Spleen (tissue), 11 donors: Measurements from ENCODE around the gene PNCK. TPM values are rescaled to one million over a fixed set of nuclear protein-coding genes. Genes with fewer than 3 reads are reported as not detected.
A peak's percentile ranks its signal among the peaks of the same experiment; 100 is the strongest.

Experiments used
- DNase-seq: peaks from one replicate; pipeline ENCODE4 v3.0.0-alpha.2; 2020
- H3K27ac ChIP-seq, 8 donors: fragments of 200-600 bp; sonication (generic) in 7 of 8; 1 replicate in 4 of 8; 2 replicates in 4 of 8; pipeline versions ENCODE4 v1.5.0 to v1.8.0; 2016 to 2021; ENCODE audit warnings: inconsistent platforms in 4 of 8, mild to moderate bottlenecking in 4 of 8, moderate library complexity in 1 of 8
- H3K27me3 ChIP-seq, 7 donors: fragments of 200-600 bp; sonication (generic) in 6 of 7; replicated peaks in 1 of 7; 1 replicate in 4 of 7; 2 replicates in 3 of 7; pipeline versions ENCODE4 v1.5.0 to v1.8.0; 2016 to 2021; ENCODE audit warnings: inconsistent platforms in 3 of 7, mild to moderate bottlenecking in 1 of 7
- H3K36me3 ChIP-seq, 6 donors: fragments of 200-600 bp; sonication (generic) in 5 of 6; 1 replicate in 4 of 6; 2 replicates in 2 of 6; pipeline versions ENCODE4 v1.5.0 to v1.8.0; 2016 to 2021; ENCODE audit warnings: inconsistent platforms in 2 of 6
- H3K4me1 ChIP-seq, 6 donors: fragments of 200-600 bp; sonication (generic) in 5 of 6; 1 replicate in 3 of 6; 2 replicates in 3 of 6; pipeline versions ENCODE4 v1.5.0 to v1.8.0; 2016 to 2021; ENCODE audit warnings: inconsistent platforms in 3 of 6
- H3K4me3 ChIP-seq, 8 donors: fragments of 200-600 bp; sonication (generic) in 7 of 8; 1 replicate in 4 of 8; 2 replicates in 4 of 8; pipeline versions ENCODE4 v1.5.0 to v1.8.0; 2016 to 2021; ENCODE audit warnings: inconsistent platforms in 4 of 8, mild to moderate bottlenecking in 4 of 8, moderate library complexity in 2 of 8
- H3K9me3 ChIP-seq, 8 donors: fragments of 200-600 bp; sonication (generic) in 7 of 8; 1 replicate in 4 of 8; 2 replicates in 4 of 8; pipeline versions ENCODE4 v1.5.0 to v1.8.0; 2016 to 2021; ENCODE audit warnings: inconsistent platforms in 4 of 8
- POLR2A ChIP-seq, 3 donors: fragments of 450-650 bp; IDR thresholded peaks; one replicate each; pipeline ENCODE4 v1.5.1; 2017; ENCODE audit warnings: antibody characterized with exemption in 3 of 3, mild to moderate bottlenecking in 1 of 3
- POLR2AphosphoS5 ChIP-seq, 3 donors: sonication (generic); formaldehyde crosslinking; IDR thresholded peaks; one replicate each; pipeline ENCODE4 v1.5.1; 2017; ENCODE audit warnings: antibody characterized with exemption in 3 of 3
- WGBS, 5 donors: extraction: QIAGEN DNeasy Blood & Tissue Kit in 3 of 5; methylation state at CpG; one replicate each; pipeline versions ENCODE4 v1.1.5 to v1.1.7; 2013 to 2018; 5-methylcytosine and 5-hydroxymethylcytosine counted together
- intact Hi-C: fragments of 100-400 bp; cut with DNase I; formaldehyde crosslinking; loops from one replicate; pipeline ENCODE4 v1.15.0; 2023; ENCODE audit warnings: low total_unique reads
- polyA plus RNA-seq, 3 donors: library from polyadenylated mRNA; stranded (reverse); fragments of 200-250 nt; gene quantifications; one replicate each; pipeline ENCODE4 v1.2.1, GENCODE V29; 2013
- total RNA-seq, 7 donors: library from RNA; depleted of rRNA in 3 of 7; stranded (reverse); fragments of >200 nt in 3 of 7; fragmentation: NEBNext Ultra II Directional in 4 of 7; extraction: Animal tissue kit (Norgen Biotek cat#: 25700) in 4 of 7; gene quantifications; one replicate each; pipeline versions ENCODE4 v1.1.0 to v1.2.1, GENCODE V29; 2016 to 2021
- TF ChIP-seq, protein P1 (sequence below), 11 experiments: fragments of 200-600 bp in 7 of 11; fragments of 450-650 bp in 4 of 11; sonication (generic) in 4 of 11; IDR thresholded peaks in 8 of 11; conservative IDR thresholded peaks in 3 of 11; 1 replicate in 7 of 11; 2 replicates in 4 of 11; pipeline versions ENCODE4 v1.4.0 to v1.8.0; 2016 to 2021; ENCODE audit warnings: antibody characterized with exemption in 11 of 11, inconsistent platforms in 4 of 11, mild to moderate bottlenecking in 1 of 11
- donor health status: healthy with polysubstance abuse.
- donor health status: DM: no; HTN: no; CAD: no; lungs with moderate emphysema.
- donor health status: DM: no; HTN: no; CAD: no.
- donor health status: Bipolar disorder and iron deficiency.
- donor health status: healthy.
- donor health status: DM: no; HTN: no; CAD: no.
- donor health status: DM: yes; HTN: yes; CAD: no.

The PNCK gene
- total and polyA plus RNA-seq, 10 donors: 0.18 to 1.2 (median 0.54) TPM; not detected in 4

DNA sequence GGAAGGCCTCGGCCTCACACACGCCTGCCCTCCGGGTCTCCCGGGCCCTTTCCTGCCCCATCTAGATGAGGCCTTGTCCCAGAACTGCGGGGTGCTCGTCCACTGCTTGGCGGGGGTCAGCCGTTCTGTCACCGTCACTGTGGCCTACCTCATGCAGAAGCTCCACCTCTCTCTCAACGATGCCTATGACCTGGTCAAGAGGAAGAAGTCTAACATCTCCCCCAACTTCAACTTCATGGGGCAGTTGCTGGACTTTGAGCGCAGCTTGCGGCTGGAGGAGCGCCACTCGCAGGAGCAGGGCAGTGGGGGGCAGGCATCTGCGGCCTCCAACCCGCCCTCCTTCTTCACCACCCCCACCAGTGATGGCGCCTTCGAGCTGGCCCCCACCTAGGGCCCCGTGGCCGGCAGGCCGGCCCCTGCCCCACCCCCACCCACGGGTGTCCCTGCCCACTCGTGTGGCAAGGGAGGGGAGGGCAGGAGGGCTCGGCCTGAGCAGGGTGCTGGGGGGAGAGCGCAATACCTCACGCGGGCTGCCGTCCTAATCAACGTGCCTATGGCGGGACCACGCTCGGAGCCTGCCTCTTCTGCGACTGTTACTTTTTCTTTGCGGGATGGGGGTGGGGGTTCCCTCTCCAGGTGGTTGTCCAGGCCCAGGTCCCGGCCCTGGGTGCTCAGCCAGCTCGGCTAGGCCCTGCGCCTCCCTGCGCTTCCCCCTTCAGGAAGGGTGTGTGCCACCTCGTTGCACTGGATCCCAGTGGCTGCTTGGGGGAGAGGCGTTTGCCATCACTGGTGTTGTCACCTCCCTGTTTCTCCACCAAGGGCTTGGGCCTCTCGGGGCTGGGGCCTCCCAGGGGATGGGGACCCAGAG is 23.5 kb downstream of the PNCK start:
- no peak overlapping the region for H3K4me3 ChIP-seq
- peaks cover 0 to 15% (median 0%) of the 10 kb centered on the region in 8 donors for H3K9me3 ChIP-seq
- 71 to 90% (median 77%) methylated on average over 2 to 41 of the region's 41 CpGs for WGBS, 5 donors
- no peaks in the 10 kb centered on the region for H3K36me3 ChIP-seq
- DNase-seq: peak; percentile 67
- H3K4me1 ChIP-seq: peaks cover 0 to 16% (median 12%) of the 10 kb centered on the region in 6 donors
- intact Hi-C loops: no loop called here
- no peak overlapping the region for H3K27ac ChIP-seq
- peaks cover 0 to 49% (median 41%) of the 10 kb centered on the region in 7 donors for H3K27me3 ChIP-seq
- TF ChIP-seq POLR2A (IDR thresholded peaks at IDR 0.05): no peak
- TF ChIP-seq, protein P1, sequence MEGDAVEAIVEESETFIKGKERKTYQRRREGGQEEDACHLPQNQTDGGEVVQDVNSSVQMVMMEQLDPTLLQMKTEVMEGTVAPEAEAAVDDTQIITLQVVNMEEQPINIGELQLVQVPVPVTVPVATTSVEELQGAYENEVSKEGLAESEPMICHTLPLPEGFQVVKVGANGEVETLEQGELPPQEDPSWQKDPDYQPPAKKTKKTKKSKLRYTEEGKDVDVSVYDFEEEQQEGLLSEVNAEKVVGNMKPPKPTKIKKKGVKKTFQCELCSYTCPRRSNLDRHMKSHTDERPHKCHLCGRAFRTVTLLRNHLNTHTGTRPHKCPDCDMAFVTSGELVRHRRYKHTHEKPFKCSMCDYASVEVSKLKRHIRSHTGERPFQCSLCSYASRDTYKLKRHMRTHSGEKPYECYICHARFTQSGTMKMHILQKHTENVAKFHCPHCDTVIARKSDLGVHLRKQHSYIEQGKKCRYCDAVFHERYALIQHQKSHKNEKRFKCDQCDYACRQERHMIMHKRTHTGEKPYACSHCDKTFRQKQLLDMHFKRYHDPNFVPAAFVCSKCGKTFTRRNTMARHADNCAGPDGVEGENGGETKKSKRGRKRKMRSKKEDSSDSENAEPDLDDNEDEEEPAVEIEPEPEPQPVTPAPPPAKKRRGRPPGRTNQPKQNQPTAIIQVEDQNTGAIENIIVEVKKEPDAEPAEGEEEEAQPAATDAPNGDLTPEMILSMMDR (IDR thresholded peaks at IDR 0.05 in 8 of 11, conservative IDR thresholded peaks at IDR 0.05 in 3 of 11): peak in 1 of 11 experiments; percentile 29
- no peak for TF ChIP-seq POLR2AphosphoS5 (IDR thresholded peaks at IDR 0.05)

DNA sequence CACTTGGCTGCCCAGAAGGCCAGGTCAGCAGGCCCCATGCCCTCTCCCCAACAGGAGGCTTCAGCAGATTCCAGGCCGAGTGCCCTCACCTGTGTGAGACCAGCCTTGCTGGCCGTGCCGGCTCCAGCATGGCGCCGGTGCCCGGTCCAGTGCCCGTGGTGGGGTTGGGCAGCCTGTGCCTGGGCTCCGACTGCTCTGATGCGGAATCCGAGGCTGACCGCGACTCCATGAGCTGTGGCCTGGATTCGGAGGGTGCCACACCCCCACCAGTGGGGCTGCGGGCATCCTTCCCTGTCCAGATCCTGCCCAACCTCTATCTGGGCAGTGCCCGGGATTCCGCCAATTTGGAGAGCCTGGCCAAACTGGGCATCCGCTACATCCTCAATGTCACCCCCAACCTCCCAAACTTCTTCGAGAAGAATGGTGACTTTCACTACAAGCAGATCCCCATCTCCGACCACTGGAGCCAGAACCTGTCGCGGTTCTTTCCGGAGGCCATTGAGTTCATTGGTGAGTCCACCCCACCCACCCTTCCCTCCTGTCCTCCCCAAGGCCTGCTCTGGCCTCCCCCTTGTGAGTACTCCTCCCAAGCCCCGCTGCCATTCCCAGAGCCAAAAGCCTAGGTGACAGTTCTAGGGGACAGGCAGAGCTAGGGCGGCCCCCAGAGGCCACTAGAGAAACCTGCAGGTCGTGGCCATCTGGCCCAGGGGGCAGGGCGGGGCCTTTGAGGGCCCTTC is 24.3 kb downstream of the PNCK start:
- Histone ChIP-seq H3K36me3 (no peaks in the 10 kb centered on the region), H3K4me1 (peaks cover 0 to 20% (median 12%) of the 10 kb centered on the region in 6 donors), H3K9me3 (peaks cover 0 to 14% (median 0%) of the 10 kb centered on the region in 8 donors), H3K27ac (no peak overlapping the region), H3K4me3 (no peak overlapping the region), H3K27me3 (peaks cover 0 to 57% (median 49%) of the 10 kb centered on the region in 7 donors)
- 75 to 87% (median 80%) methylated on average over 6 to 26 of the region's 26 CpGs for WGBS, 5 donors
- intact Hi-C loops: no loop called here
- DNase-seq: peak; percentile 77
- TF ChIP-seq POLR2A (IDR thresholded peaks at IDR 0.05) (no peak), POLR2AphosphoS5 (IDR thresholded peaks at IDR 0.05) (no peak)
- TF ChIP-seq, protein P1 (IDR thresholded peaks at IDR 0.05 in 8 of 11, conservative IDR thresholded peaks at IDR 0.05 in 3 of 11): peak in 8 of 11 experiments; percentile 15 to 67 (median 43)

DNA sequence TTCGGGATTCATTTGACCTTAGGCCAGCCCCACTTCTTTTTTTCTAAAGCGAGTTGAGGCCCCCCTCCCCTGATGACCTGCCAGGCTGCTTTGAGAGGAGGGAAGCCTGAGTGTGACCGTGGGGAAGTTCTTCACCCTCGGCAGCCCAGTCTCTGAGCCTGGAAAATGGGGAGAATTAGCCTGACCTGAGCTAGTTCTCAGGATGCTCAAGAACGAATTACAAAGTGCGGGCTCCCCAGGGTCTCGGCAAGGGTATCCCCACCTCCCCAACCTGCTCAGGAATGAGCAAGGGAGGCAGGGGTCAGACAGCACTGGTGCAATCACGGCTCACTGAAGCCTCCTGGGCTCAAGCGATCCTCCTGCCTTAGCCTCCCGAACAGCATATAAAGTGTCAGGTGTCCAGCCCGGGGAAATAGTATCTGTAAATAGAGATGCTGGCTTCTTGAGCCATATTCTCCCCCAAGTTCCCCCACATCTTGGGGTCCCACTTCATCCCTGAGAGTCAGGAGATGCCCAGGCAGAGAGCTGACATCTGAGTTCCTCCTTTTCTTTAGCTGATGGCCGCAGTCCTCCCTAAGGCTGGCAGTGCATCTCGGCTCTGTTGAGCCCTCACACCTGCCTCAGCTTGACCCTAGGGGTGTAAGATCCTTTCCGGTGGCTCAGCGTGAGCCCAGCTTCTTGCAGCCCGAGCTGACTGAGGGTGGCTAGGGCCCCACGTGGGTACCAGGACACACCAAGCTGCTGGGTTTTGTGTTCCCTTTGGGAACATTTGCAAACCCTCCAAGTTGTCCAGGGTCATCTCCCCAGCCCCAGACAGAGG is 25.0 kb downstream of the PNCK start:
- TF ChIP-seq POLR2AphosphoS5 (IDR thresholded peaks at IDR 0.05) (no peak), POLR2A (IDR thresholded peaks at IDR 0.05) (no peak)
- TF ChIP-seq, protein P1 (IDR thresholded peaks at IDR 0.05 in 8 of 11, conservative IDR thresholded peaks at IDR 0.05 in 3 of 11): no peak
- intact Hi-C loops: no loop called here
- DNase-seq: peak; percentile 66
- H3K27me3 ChIP-seq: peaks cover 0 to 62% (median 54%) of the 10 kb centered on the region in 7 donors
- H3K9me3 ChIP-seq: peaks cover 0 to 6% (median 0%) of the 10 kb centered on the region in 8 donors
- H3K27ac ChIP-seq: no peak overlapping the region
- no peak overlapping the region for H3K4me3 ChIP-seq
- 70 to 83% (median 78%) methylated on average over 2 to 17 of the region's 17 CpGs for WGBS, 5 donors
- peaks cover 0 to 25% (median 15%) of the 10 kb centered on the region in 6 donors for H3K4me1 ChIP-seq
- H3K36me3 ChIP-seq: no peaks in the 10 kb centered on the region
